ENCODE results near the gene ARHGAP24.

The ARHGAP24 gene

GRCh38 chr4:85600501-85600900 lies 125.6 kb downstream of the ARHGAP24 start:
- H3K36me3 Mint-ChIP-seq (ENCODE audit: low read depth), result no peaks in the 10 kb centered on the region
- no peaks in the 10 kb centered on the region for H3K27me3 Mint-ChIP-seq (ENCODE audit: low read depth)
- H3K27ac Mint-ChIP-seq, result no peak overlapping the region
- no peaks in the 10 kb centered on the region for H3K9me3 Mint-ChIP-seq
- TF ChIP-seq CTCF (IDR thresholded peaks at IDR 0.05; ENCODE audit: unreplicated experiment in 3 of 3), result no peak
- no peaks in the 10 kb centered on the region for H3K4me1 Mint-ChIP-seq
- no peak overlapping the region for H3K4me3 Mint-ChIP-seq

- H3K36me3 Mint-ChIP-seq (ENCODE audit: low read depth), result no peaks in the 10 kb centered on the region
- H3K27me3 Mint-ChIP-seq (ENCODE audit: low read depth), result no peaks in the 10 kb centered on the region
- no peak overlapping the region for H3K4me3 Mint-ChIP-seq
- no peak overlapping the region for H3K27ac Mint-ChIP-seq
- H3K4me1 Mint-ChIP-seq, result no peaks in the 10 kb centered on the region
- no peak for TF ChIP-seq CTCF (IDR thresholded peaks at IDR 0.05; ENCODE audit: unreplicated experiment in 3 of 3)
- H3K9me3 Mint-ChIP-seq, result no peaks in the 10 kb centered on the region
Measured at GRCh38 chr4:85603437-85604336, 128.7 kb downstream of the ARHGAP24 start.

DNA sequence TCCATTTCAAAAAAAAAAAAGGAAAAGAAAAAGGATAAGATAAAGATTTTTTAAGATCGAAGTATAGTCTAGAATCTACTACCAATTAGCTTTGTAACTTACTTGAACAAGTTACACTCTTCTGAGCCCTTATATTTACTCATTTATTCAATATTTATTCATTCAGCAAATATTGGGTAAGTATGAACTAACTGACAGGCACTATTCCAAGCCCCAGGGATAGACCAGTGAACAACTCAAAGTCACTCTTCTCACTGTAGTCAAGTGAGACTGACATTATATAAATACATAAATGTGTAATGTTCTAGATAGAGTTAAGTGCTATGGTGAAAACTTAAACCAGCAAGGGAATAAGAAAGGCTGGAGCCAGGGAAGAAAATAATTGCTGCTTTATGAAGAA lies 131.6 kb downstream of the ARHGAP24 start:
- Mint-ChIP-seq H3K4me3 (no peak overlapping the region), H3K36me3 (ENCODE audit: low read depth) (no peaks in the 10 kb centered on the region), H3K9me3 (no peaks in the 10 kb centered on the region), H3K4me1 (no peaks in the 10 kb centered on the region), H3K27ac (no peak overlapping the region), H3K27me3 (ENCODE audit: low read depth) (no peaks in the 10 kb centered on the region)
- TF ChIP-seq CTCF (IDR thresholded peaks at IDR 0.05; ENCODE audit: unreplicated experiment in 3 of 3), result no peak

GRCh38 chr4:85607624-85608023 lies 132.7 kb downstream of the ARHGAP24 start:
- no peak overlapping the region for H3K27ac Mint-ChIP-seq
- TF ChIP-seq CTCF (IDR thresholded peaks at IDR 0.05; ENCODE audit: unreplicated experiment in 3 of 3), result no peak
- no peaks in the 10 kb centered on the region for H3K9me3 Mint-ChIP-seq
- no peaks in the 10 kb centered on the region for H3K27me3 Mint-ChIP-seq (ENCODE audit: low read depth)
- no peaks in the 10 kb centered on the region for H3K4me1 Mint-ChIP-seq
- no peaks in the 10 kb centered on the region for H3K36me3 Mint-ChIP-seq (ENCODE audit: low read depth)
- no peak overlapping the region for H3K4me3 Mint-ChIP-seq

DNA sequence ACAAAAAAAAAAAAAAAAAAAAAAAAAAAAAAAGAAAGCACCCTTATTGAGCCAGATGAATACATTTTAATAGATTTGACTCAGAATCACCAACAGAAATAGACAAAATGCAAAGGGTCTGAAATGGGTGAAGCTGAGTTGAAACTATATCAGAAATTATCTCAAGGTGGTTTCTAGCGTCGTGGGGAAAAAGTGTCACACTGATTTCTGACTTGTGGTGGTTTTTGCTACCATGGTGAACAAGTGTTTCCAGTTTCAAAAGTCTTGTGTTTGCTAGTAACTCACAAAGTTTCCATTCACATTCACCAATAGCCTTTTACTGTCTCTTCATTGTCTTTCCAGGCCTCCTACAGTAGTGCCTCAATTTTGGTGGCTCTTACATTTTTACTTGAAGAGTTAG lies 135.5 kb downstream of the ARHGAP24 start:
- H3K27me3 Mint-ChIP-seq (ENCODE audit: low read depth), result no peaks in the 10 kb centered on the region
- TF ChIP-seq CTCF (IDR thresholded peaks at IDR 0.05; ENCODE audit: unreplicated experiment in 3 of 3), result no peak
- H3K9me3 Mint-ChIP-seq, result no peaks in the 10 kb centered on the region

GRCh38 chr4:85611661-85612060 lies 136.7 kb downstream of the ARHGAP24 start:
- H3K36me3 Mint-ChIP-seq (ENCODE audit: low read depth), result no peaks in the 10 kb centered on the region
- TF ChIP-seq CTCF (IDR thresholded peaks at IDR 0.05; ENCODE audit: unreplicated experiment in 3 of 3), result no peak

More for the DNA sequence above, 135.5 kb downstream of the ARHGAP24 start:
- no peaks in the 10 kb centered on the region for H3K36me3 Mint-ChIP-seq (ENCODE audit: low read depth)
- no peak overlapping the region for H3K4me3 Mint-ChIP-seq
- no peaks in the 10 kb centered on the region for H3K4me1 Mint-ChIP-seq
- H3K27ac Mint-ChIP-seq, result no peak overlapping the region

More at GRCh38 chr4:85611661-85612060, 136.7 kb downstream of the ARHGAP24 start:
- Mint-ChIP-seq H3K4me3 (no peak overlapping the region), H3K9me3 (no peaks in the 10 kb centered on the region), H3K27me3 (ENCODE audit: low read depth) (no peaks in the 10 kb centered on the region), H3K4me1 (no peaks in the 10 kb centered on the region), H3K27ac (no peak overlapping the region)
